ENCODE data around the gene CREBBP. TPM values are rescaled to one million over a fixed set of nuclear protein-coding genes. Genes with fewer than 3 reads are reported as not detected.

The CREBBP gene
- total and polyA plus RNA-seq, 9 of the 15 experiments (the other 6 are each of a cell fraction or from before 2014, with no cell fraction given) = 0.70 to 24.8 (median 5.6) TPM

- in situ Hi-C loops (cut with MboI) = no loop called here
- CTCF ChIA-PET (ENCODE audit: low intra/inter-chr PET ratio) = no interaction called here
- 93% methylated on average over 3 of the region's 3 CpGs for WGBS (ENCODE audit: insufficient coverage, low coverage, missing lambda C conversion rate)
- H4K20me1 ChIP-seq (replicated peaks; ENCODE audit: control insufficient read depth, insufficient read depth, low read length) = no peaks in the 10 kb centered on the region; the same call in 1 of the 2 replicates
- no peak overlapping the region for H3K9ac ChIP-seq (ENCODE audit: insufficient read depth in 1 of 2, low read depth in 2 of 2, low read length in 2 of 2)
- no peak overlapping the region for H3K4me3 ChIP-seq
- H3K79me2 ChIP-seq (ENCODE audit: control insufficient read depth, insufficient read depth, low read length) = peaks cover 39% of the 10 kb centered on the region
- H2AFZ ChIP-seq (ENCODE audit: low read depth, low read length) = no peak overlapping the region
- TF ChIP-seq RBBP5 (IDR thresholded peaks at IDR 0.05; ENCODE audit: borderline replicate concordance, insufficient read depth, low read length, poor library complexity, severe bottlenecking) (no peak), HDAC2 (IDR thresholded peaks at IDR 0.05) (no peak), SMARCE1 (IDR thresholded peaks at IDR 0.05) (no peak), CCAR2 (IDR thresholded peaks at IDR 0.05; ENCODE audit: low read depth, low read length) (no peak), MTF1 (CRISPR knock-in tag; IDR thresholded peaks at IDR 0.05; ENCODE audit: borderline replicate concordance) (no peak), ETS2 (tag; IDR thresholded peaks at IDR 0.05; ENCODE audit: borderline replicate concordance, poor library complexity, severe bottlenecking) (no peak), DMBX1 (CRISPR knock-in tag; IDR thresholded peaks at IDR 0.05; ENCODE audit: borderline replicate concordance) (no peak), ELF4 (CRISPR knock-in tag; IDR thresholded peaks at IDR 0.05) (no peak), GTF2A2 (tag; IDR thresholded peaks at IDR 0.05) (no peak), TAF7 (tag; IDR thresholded peaks at IDR 0.05) (no peak), FOXJ3 (CRISPR knock-in tag; IDR thresholded peaks at IDR 0.05) (no peak), ZC3H4 (CRISPR knock-in tag; IDR thresholded peaks at IDR 0.05; ENCODE audit: borderline replicate concordance) (no peak)
- TF ChIP-seq, protein P1, sequence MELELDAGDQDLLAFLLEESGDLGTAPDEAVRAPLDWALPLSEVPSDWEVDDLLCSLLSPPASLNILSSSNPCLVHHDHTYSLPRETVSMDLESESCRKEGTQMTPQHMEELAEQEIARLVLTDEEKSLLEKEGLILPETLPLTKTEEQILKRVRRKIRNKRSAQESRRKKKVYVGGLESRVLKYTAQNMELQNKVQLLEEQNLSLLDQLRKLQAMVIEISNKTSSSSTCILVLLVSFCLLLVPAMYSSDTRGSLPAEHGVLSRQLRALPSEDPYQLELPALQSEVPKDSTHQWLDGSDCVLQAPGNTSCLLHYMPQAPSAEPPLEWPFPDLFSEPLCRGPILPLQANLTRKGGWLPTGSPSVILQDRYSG (tag; conservative IDR thresholded peaks at IDR 0.05; ENCODE audit: low read depth) = no peak
- TF ChIP-seq, protein P2, sequence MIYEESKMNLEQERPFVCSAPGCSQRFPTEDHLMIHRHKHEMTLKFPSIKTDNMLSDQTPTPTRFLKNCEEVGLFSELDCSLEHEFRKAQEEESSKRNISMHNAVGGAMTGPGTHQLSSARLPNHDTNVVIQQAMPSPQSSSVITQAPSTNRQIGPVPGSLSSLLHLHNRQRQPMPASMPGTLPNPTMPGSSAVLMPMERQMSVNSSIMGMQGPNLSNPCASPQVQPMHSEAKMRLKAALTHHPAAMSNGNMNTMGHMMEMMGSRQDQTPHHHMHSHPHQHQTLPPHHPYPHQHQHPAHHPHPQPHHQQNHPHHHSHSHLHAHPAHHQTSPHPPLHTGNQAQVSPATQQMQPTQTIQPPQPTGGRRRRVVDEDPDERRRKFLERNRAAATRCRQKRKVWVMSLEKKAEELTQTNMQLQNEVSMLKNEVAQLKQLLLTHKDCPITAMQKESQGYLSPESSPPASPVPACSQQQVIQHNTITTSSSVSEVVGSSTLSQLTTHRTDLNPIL (CRISPR knock-in tag; IDR thresholded peaks at IDR 0.05) = no peak
- DNase-seq (ENCODE audit: extremely low read depth in 1 of 4, low spot score in 3 of 4) (no peak), FAIRE-seq (no peak), ATAC-seq (no peak)
- no peaks in the 10 kb centered on the region for H3K9me1 ChIP-seq (ENCODE audit: control insufficient read depth, insufficient read depth, low read length)
- BruUV-seq (replicated peaks) = no TSS peak
- no peaks in the 10 kb centered on the region for H3K9me3 ChIP-seq (replicated peaks; ENCODE audit: control insufficient read depth, insufficient read depth, low read depth, low read length)
- POLR2A ChIA-PET = no interaction called here
- no peak overlapping the region for H3K4me2 ChIP-seq (ENCODE audit: insufficient read depth, low read length)
- H3K36me3 ChIP-seq (ENCODE audit: control insufficient read depth, insufficient read depth, low read length) = peaks cover 13% of the 10 kb centered on the region; the same call in 2 of the 3 replicates
- no peak overlapping the region for H3K27ac ChIP-seq (ENCODE audit: extremely low read depth, low read depth, low read length)
- peaks cover 2 to 3% of the 10 kb centered on the region in 2 experiments; a peak in 2 of 5 replicates for H3K4me1 ChIP-seq (replicated peaks in 1 of 2; ENCODE audit: control insufficient read depth in 2 of 2, insufficient read depth in 2 of 2, low read length in 2 of 2)
- intact Hi-C loops (cut with micrococcal nuclease) = no loop called here
- no peaks in the 10 kb centered on the region for H3K27me3 ChIP-seq (ENCODE audit: control insufficient read depth in 2 of 2, insufficient read depth in 2 of 2, low read length in 2 of 2)
Measured at GRCh38 chr16:3810818-3811217, 69.7 kb downstream of the CREBBP start.

All from K562 (cell line).